Kidney (tissue), 14 donors: ENCODE results near the gene ATP6V1F. TPM values are rescaled to one million over a fixed set of nuclear protein-coding genes. Genes with fewer than 3 reads are reported as not detected.
A peak's percentile ranks its signal among the peaks of the same experiment; 100 is the strongest.

Source experiments
- DNase-seq, 5 donors: peaks; one replicate each; pipeline ENCODE4 v3.0.0-alpha.2; 2013 to 2020
- FAIRE-seq: peaks from 2 replicates; lab custom pipeline; 2012; peaks lifted over from hg19 to GRCh38; lab: Jason Lieb, UNC
- H3K27ac ChIP-seq, 2 donors: one replicate each; pipeline ENCODE4 v1.7.0; 2013; ENCODE audit warnings: low read depth in 2 of 2, low read length in 2 of 2, inconsistent platforms in 1 of 2
- H3K27me3 ChIP-seq: one replicate; pipeline ENCODE4 v1.7.1; 2013; ENCODE audit warnings: low read length, inconsistent platforms; ENCODE audit not compliant: control insufficient read depth, insufficient read depth
- H3K36me3 ChIP-seq, 3 donors: one replicate each; pipeline versions ENCODE4 v1.7.0 to v1.7.1; 2013; ENCODE audit warnings: low read length in 3 of 3, control low read depth in 1 of 3, inconsistent platforms in 1 of 3; ENCODE audit not compliant: insufficient read depth in 3 of 3, control insufficient read depth in 2 of 3
- H3K4me1 ChIP-seq, 3 donors: one replicate each; pipeline versions ENCODE4 v1.7.0 to v1.7.1; 2013; ENCODE audit warnings: low read length in 3 of 3, inconsistent platforms in 1 of 3, low read depth in 1 of 3; ENCODE audit not compliant: control insufficient read depth in 2 of 3, insufficient read depth in 2 of 3
- H3K4me3 ChIP-seq, 3 donors: one replicate each; pipeline versions ENCODE4 v1.7.0 to v1.8.1; 2013; ENCODE audit warnings: low read length in 3 of 3, control low read depth in 1 of 3, inconsistent platforms in 1 of 3
- H3K9ac ChIP-seq, 3 donors: one replicate each; pipeline versions ENCODE4 v1.7.0 to v1.7.1; 2013; ENCODE audit warnings: low read length in 3 of 3, control low read depth in 1 of 3, inconsistent platforms in 1 of 3
- H3K9me3 ChIP-seq, 3 donors: one replicate each; pipeline versions ENCODE4 v1.7.0 to v1.7.1; 2013; ENCODE audit warnings: low read length in 3 of 3, control low read depth in 1 of 3, inconsistent platforms in 1 of 3; ENCODE audit not compliant: control insufficient read depth in 2 of 3, insufficient read depth in 1 of 3
- CTCF ChIP-seq: IDR thresholded peaks from 3 replicates; pipeline ENCODE4 v1.5.1; 2012; ENCODE audit warnings: mild to moderate bottlenecking, moderate library complexity, borderline replicate concordance; ENCODE audit not compliant: insufficient read depth; ENCODE audit errors: extremely low read depth
- intact Hi-C: fragments of 100-400 bp; cut with DNase I; formaldehyde crosslinking; loops from one replicate; pipeline ENCODE4 v1.11.1; 2022
- polyA plus RNA-seq: library from polyadenylated mRNA; stranded (reverse); fragments of 350-450 nt; fragmentation: Illumina TruSeq; extraction: RNeasy Lipid Tissue Mini Kit (QIAGEN cat#74804); gene quantifications from one replicate; pipeline ENCODE4 v1.2.3, GENCODE V29; 2014; ENCODE audit warnings: low read depth, low replicate concordance; ENCODE audit not compliant: insufficient read depth
- total RNA-seq: library from RNA; stranded (reverse); fragmentation: NEBNext Ultra II Directional; extraction: Animal tissue kit (Norgen Biotek cat#: 25700); gene quantifications from one replicate; pipeline ENCODE4 v1.2.1, GENCODE V29; 2021
- donor health status: control.
- donor health status: control.
- donor health status: control.
- donor health status: control.
- donor health status: control.
- donor health status: DM: yes; HTN: yes; CAD: no.
- donor health status: Normal renal cell carcinoma (clear cell type).

ATP6V1F gene
- total and polyA plus RNA-seq, 2 donors from 2014 or later: 161 to 684 TPM

GRCh38 chr7:128845987-128846386, 16.7 kb upstream of the ATP6V1F start:
- no peak for TF ChIP-seq CTCF
- H3K9me3 ChIP-seq: no peaks in the 10 kb centered on the region
- no peaks in the 10 kb centered on the region for H3K36me3 ChIP-seq
- no peak for FAIRE-seq
- intact Hi-C loops: no loop called here
- H3K9ac ChIP-seq: no peak overlapping the region
- peaks cover 0 to 5% (median 0%) of the 10 kb centered on the region in 3 donors for H3K4me1 ChIP-seq
- no peak overlapping the region for H3K27ac ChIP-seq
- H3K4me3 ChIP-seq: no peak overlapping the region
- no peaks in the 10 kb centered on the region for H3K27me3 ChIP-seq
- DNase-seq: peak in 1 of 5 donors; percentile 70

- H3K4me3 ChIP-seq: no peak overlapping the region
- intact Hi-C loops: no loop called here
- FAIRE-seq: no peak
- no peak overlapping the region for H3K9ac ChIP-seq
- no peaks in the 10 kb centered on the region for H3K36me3 ChIP-seq
- H3K27ac ChIP-seq: no peak overlapping the region
- H3K27me3 ChIP-seq: no peaks in the 10 kb centered on the region
- peaks cover 0 to 5% (median 0%) of the 10 kb centered on the region in 3 donors for H3K4me1 ChIP-seq
- TF ChIP-seq CTCF: no peak
- no peaks in the 10 kb centered on the region for H3K9me3 ChIP-seq
- peak in 1 of 5 donors; percentile 51 for DNase-seq
These were observed 15.7 kb upstream of the ATP6V1F start for GRCh38 chr7:128846781-128847444.

DNA sequence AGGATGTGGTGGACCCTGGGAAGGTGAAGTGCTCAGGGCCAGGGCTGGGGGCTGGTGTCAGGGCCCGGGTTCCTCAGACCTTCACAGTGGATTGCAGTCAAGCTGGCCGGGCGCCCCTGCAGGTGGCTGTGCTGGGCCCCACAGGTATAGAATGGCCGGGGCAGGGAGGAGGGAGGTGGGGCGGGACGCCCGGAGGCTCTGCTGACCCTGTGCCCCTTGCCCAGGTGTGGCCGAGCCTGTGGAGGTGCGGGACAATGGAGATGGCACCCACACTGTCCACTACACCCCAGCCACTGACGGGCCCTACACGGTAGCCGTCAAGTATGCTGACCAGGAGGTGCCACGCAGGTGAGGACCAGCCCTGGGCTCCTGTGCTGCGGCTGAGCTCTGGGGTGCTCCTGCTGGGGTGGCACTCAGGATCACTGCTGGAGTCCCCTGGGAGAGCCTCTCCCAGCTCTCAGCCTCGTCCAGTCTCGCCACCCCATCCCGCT, 14.9 kb upstream of the ATP6V1F start:
- peaks cover 0 to 5% (median 0%) of the 10 kb centered on the region in 3 donors for H3K4me1 ChIP-seq
- no peak for FAIRE-seq
- no peak overlapping the region for H3K27ac ChIP-seq
- H3K9me3 ChIP-seq: no peaks in the 10 kb centered on the region
- DNase-seq: peak in 1 of 5 donors; percentile 70
- no peak overlapping the region for H3K4me3 ChIP-seq
- no peak for TF ChIP-seq CTCF
- H3K9ac ChIP-seq: no peak overlapping the region
- no peaks in the 10 kb centered on the region for H3K27me3 ChIP-seq
- no peaks in the 10 kb centered on the region for H3K36me3 ChIP-seq
- intact Hi-C loops: no loop called here
